Measurements from ENCODE around the gene GPS1.

- TF ChIP-seq CTCF (IDR thresholded peaks at IDR 0.05; ENCODE audit: low read depth, low read length) = no peak
- TF ChIP-seq POLR2A (IDR thresholded peaks at IDR 0.05; ENCODE audit: extremely low read depth, insufficient read length) = no peak
- no peak for TF ChIP-seq MYC (IDR thresholded peaks at IDR 0.05; ENCODE audit: low read depth, low read length)
- no peak for TF ChIP-seq MAX (IDR thresholded peaks at IDR 0.05; ENCODE audit: low read depth, low read length)
Observed at GRCh38 chr17:82073446-82073845, 21.7 kb downstream of the GPS1 start.
